T-helper 1 cell treated with Interleukin-12 subunit alpha and Interleukin-12 subunit beta and Interleukin-4 antibody, amounts not matched to agents 30 μg/mL and 1 μg/mL, for 36 hours (primary cell): ENCODE results near the gene DRP2.
"Not testable (repeated sequence)": the region's sequence is repeated elsewhere in the genome, so short reads cannot be mapped to it uniquely, and the experiment has no call there.

ENCODE experiments used
- H3K27ac Mint-ChIP-seq: one replicate; pipeline ENCODE4 v1.8.0; 2021; ENCODE audit warnings: mild to moderate bottlenecking, mixed read lengths
- H3K27me3 Mint-ChIP-seq: one replicate; pipeline ENCODE4 v1.8.0; 2021; ENCODE audit warnings: low read depth, mixed read lengths
- H3K36me3 Mint-ChIP-seq: one replicate; pipeline ENCODE4 v1.8.0; 2021; ENCODE audit warnings: low read depth, mixed read lengths
- H3K4me1 Mint-ChIP-seq: one replicate; pipeline ENCODE4 v1.8.0; 2021; ENCODE audit warnings: low read depth, mixed read lengths
- H3K4me3 Mint-ChIP-seq: one replicate; pipeline ENCODE4 v1.8.0; 2021; ENCODE audit warnings: mild to moderate bottlenecking, moderate library complexity, mixed read lengths
- H3K9me3 Mint-ChIP-seq: one replicate; pipeline ENCODE4 v1.8.0; 2021; ENCODE audit warnings: mixed read lengths

The DRP2 gene

GRCh38 chrX:101219116-101219863, at the start of gene DRP2:
Gene DRP2, plus strand, starts transcription at chrX:101219786. Its CDS starts 11,862 bp downstream, at chrX:101231648.
- Mint-ChIP-seq H3K27ac (no peak within 1 kb of the TSS), H3K36me3 (no peaks in the 10 kb centered on the region), H3K27me3 (no peaks in the 10 kb centered on the region), H3K9me3 (no peaks in the 10 kb centered on the region), H3K4me1 (no peaks in the 10 kb centered on the region), H3K4me3 (no peak within 1 kb of the TSS)

GRCh38 chrX:101171883-101172400, 47.6 kb upstream of the DRP2 start:
- Mint-ChIP-seq H3K36me3 (no peaks in the 10 kb centered on the region), H3K27ac (no peak overlapping the region), H3K9me3 (no peaks in the 10 kb centered on the region), H3K4me3 (no peak overlapping the region), H3K4me1 (no peaks in the 10 kb centered on the region), H3K27me3 (no peaks in the 10 kb centered on the region)

GRCh38 chrX:101176439-101176838, 43.1 kb upstream of the DRP2 start:
- H3K27me3 Mint-ChIP-seq, result no peaks in the 10 kb centered on the region
- no peak overlapping the region for H3K27ac Mint-ChIP-seq
- no peaks in the 10 kb centered on the region for H3K4me1 Mint-ChIP-seq
- no peaks in the 10 kb centered on the region for H3K36me3 Mint-ChIP-seq
- no peaks in the 10 kb centered on the region for H3K9me3 Mint-ChIP-seq
- H3K4me3 Mint-ChIP-seq, result no peak overlapping the region

GRCh38 chrX:101184876-101185275, 34.7 kb upstream of the DRP2 start:
- not testable (repeated sequence) for H3K27me3 Mint-ChIP-seq, H3K36me3 Mint-ChIP-seq, H3K4me1 Mint-ChIP-seq, H3K4me3 Mint-ChIP-seq, H3K27ac Mint-ChIP-seq, H3K9me3 Mint-ChIP-seq

GRCh38 chrX:101187961-101188360, 31.6 kb upstream of the DRP2 start:
- H3K27ac Mint-ChIP-seq, H3K4me1 Mint-ChIP-seq, H3K9me3 Mint-ChIP-seq, H3K36me3 Mint-ChIP-seq, H3K4me3 Mint-ChIP-seq: not testable (repeated sequence)
- peaks cover 16% of the 10 kb centered on the region for H3K27me3 Mint-ChIP-seq

GRCh38 chrX:101190736-101191135, 28.9 kb upstream of the DRP2 start:
- Mint-ChIP-seq H3K27ac (no peak overlapping the region), H3K4me3 (no peak overlapping the region), H3K4me1 (no peaks in the 10 kb centered on the region), H3K36me3 (no peaks in the 10 kb centered on the region), H3K9me3 (no peaks in the 10 kb centered on the region), H3K27me3 (peaks cover 17% of the 10 kb centered on the region)

GRCh38 chrX:101191217-101191750, 28.3 kb upstream of the DRP2 start:
- no peaks in the 10 kb centered on the region for H3K9me3 Mint-ChIP-seq
- H3K27ac Mint-ChIP-seq, result no peak overlapping the region
- H3K36me3 Mint-ChIP-seq, result no peaks in the 10 kb centered on the region
- H3K27me3 Mint-ChIP-seq, result peaks cover 17% of the 10 kb centered on the region
- no peaks in the 10 kb centered on the region for H3K4me1 Mint-ChIP-seq
- H3K4me3 Mint-ChIP-seq, result no peak overlapping the region

GRCh38 chrX:101195442-101196173, 24.0 kb upstream of the DRP2 start:
- no peak overlapping the region for H3K4me3 Mint-ChIP-seq
- H3K27ac Mint-ChIP-seq, result no peak overlapping the region
- no peaks in the 10 kb centered on the region for H3K9me3 Mint-ChIP-seq
- peaks cover 10% of the 10 kb centered on the region for H3K27me3 Mint-ChIP-seq
- no peaks in the 10 kb centered on the region for H3K36me3 Mint-ChIP-seq
- H3K4me1 Mint-ChIP-seq, result no peaks in the 10 kb centered on the region

- H3K27me3 Mint-ChIP-seq, result no peaks in the 10 kb centered on the region
- H3K36me3 Mint-ChIP-seq, result no peaks in the 10 kb centered on the region
- no peak overlapping the region for H3K27ac Mint-ChIP-seq
- no peak overlapping the region for H3K4me3 Mint-ChIP-seq
- H3K4me1 Mint-ChIP-seq, result peaks cover 9% of the 10 kb centered on the region
- no peaks in the 10 kb centered on the region for H3K9me3 Mint-ChIP-seq
Measured at GRCh38 chrX:101203761-101204351, 15.7 kb upstream of the DRP2 start.

- no peaks in the 10 kb centered on the region for H3K27me3 Mint-ChIP-seq
- no peak overlapping the region for H3K4me3 Mint-ChIP-seq
- no peak overlapping the region for H3K27ac Mint-ChIP-seq
- no peaks in the 10 kb centered on the region for H3K36me3 Mint-ChIP-seq
- no peaks in the 10 kb centered on the region for H3K9me3 Mint-ChIP-seq
- peaks cover 9% of the 10 kb centered on the region for H3K4me1 Mint-ChIP-seq
Measured at GRCh38 chrX:101206471-101206870, 13.1 kb upstream of the DRP2 start.

- Mint-ChIP-seq H3K9me3 (no peaks in the 10 kb centered on the region), H3K27me3 (no peaks in the 10 kb centered on the region), H3K4me3 (no peak overlapping the region), H3K4me1 (peaks cover 9% of the 10 kb centered on the region), H3K36me3 (no peaks in the 10 kb centered on the region), H3K27ac (no peak overlapping the region)
Measured at GRCh38 chrX:101208152-101208905, 11.3 kb upstream of the DRP2 start.

GRCh38 chrX:101210630-101211029, 9.0 kb upstream of the DRP2 start:
- Mint-ChIP-seq H3K9me3 (no peaks in the 10 kb centered on the region), H3K4me3 (no peak overlapping the region), H3K36me3 (no peaks in the 10 kb centered on the region), H3K27me3 (no peaks in the 10 kb centered on the region), H3K4me1 (peaks cover 9% of the 10 kb centered on the region), H3K27ac (no peak overlapping the region)

- Mint-ChIP-seq H3K4me1 (no peaks in the 10 kb centered on the region), H3K9me3 (no peaks in the 10 kb centered on the region), H3K4me3 (no peak overlapping the region), H3K36me3 (no peaks in the 10 kb centered on the region), H3K27me3 (no peaks in the 10 kb centered on the region), H3K27ac (no peak overlapping the region)
Measured at GRCh38 chrX:101217689-101218088, 1.9 kb upstream of the DRP2 start.

- Mint-ChIP-seq H3K4me3 (no peak overlapping the region), H3K9me3 (no peaks in the 10 kb centered on the region), H3K27me3 (no peaks in the 10 kb centered on the region), H3K36me3 (no peaks in the 10 kb centered on the region), H3K27ac (no peak overlapping the region), H3K4me1 (no peaks in the 10 kb centered on the region)
Measured at GRCh38 chrX:101219864-101220346, 319 bp downstream of the DRP2 start.
